Measurements from ENCODE around the gene AGAP1.

AGAP1 gene

DNA sequence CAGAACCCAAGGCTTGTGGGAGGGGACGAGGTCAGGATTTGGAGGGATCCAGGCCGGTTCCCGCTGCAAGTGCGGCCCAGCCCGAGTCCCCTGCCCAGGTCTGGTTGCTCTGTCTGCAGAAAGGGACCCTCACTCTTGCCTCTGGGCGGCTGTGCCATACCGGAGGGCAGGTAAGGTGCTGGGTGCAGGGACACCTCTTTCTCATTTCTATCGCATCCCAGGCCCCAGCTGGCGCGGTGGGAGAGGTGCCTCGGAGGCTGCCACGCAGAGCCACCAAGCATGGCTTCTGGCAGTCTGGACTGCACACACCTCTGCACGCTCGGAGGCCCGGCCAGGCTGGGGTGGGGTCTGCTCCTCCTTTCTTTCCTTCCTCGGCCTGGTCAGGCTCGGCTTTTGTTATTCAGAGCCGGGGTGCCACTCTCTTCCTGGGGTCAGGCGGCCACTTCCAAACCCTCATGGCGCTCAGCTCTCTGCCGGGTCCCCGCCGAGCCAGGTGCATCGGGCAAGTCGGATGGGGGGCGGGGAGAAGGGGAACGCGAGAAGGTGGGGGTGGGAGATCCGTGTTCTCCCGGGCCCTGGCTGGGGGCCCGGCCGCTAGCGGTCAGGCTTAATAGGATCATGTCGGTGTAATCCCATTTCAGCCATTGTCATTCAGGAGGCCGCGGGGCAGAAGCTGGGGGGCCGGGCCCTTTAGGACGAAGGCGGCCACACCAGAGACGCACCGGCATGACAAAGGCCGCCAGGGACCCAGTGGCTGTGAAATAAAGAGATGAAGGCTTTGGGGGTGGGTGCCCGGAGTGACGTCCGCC lies 665.3 kb downstream of the AGAP1 start:
- DNase-seq = no peak

DNA sequence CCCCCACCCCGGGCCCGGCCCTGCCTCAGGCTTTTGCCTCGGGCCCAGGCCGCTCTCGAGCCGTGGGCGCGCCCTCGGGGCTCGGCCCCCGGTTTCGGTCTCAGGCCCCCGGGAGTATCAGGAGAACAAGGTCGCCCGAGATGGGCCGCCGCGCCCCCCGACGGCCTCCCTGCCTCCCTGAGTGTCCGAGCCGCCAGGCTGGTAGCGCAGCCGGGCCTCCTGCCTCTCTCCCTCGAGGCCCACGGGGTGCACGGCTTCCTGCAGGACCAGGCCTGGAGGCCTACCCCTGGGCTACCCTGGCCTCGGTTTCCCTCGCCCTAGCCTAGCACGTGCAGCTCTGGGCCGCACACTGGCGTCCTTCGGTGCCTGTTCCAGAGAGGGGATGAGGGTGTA lies 665.9 kb downstream of the AGAP1 start:
- DNase-seq = no peak

DNA sequence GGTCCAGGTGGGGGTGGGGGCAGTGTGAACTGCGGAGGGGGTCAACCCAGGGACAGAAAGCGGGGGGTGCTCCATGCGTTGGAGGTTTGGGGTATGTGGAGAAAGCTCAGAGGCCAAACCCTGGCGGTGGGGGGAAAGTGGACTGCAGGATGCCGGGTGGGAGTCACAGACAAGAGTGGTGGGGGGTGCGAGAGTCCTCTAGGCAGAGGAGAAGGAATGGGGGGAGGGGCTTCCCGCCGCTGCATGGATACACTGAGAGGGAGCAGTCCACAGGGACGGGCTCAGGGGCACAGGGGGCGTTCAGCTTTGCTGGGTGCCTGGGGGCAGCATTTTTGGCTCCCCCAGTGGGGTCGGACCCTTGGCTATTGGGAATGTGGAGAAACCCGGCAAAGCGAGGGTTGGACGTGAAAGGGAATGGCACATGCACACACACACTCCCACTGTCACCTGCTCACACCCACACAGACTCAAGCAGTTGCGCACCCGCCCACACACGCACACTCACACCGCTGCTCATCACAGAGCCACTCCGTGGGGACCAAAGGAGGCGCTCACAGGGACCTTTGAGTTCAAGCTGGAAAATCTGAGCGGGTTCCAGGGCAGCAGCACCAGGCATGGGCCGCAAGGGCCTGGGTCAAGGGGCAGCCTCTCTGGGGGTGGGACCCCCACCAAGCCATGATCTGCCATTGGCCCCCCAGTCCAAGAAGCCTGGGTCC lies 666.7 kb downstream of the AGAP1 start:
- DNase-seq = no peak

DNA sequence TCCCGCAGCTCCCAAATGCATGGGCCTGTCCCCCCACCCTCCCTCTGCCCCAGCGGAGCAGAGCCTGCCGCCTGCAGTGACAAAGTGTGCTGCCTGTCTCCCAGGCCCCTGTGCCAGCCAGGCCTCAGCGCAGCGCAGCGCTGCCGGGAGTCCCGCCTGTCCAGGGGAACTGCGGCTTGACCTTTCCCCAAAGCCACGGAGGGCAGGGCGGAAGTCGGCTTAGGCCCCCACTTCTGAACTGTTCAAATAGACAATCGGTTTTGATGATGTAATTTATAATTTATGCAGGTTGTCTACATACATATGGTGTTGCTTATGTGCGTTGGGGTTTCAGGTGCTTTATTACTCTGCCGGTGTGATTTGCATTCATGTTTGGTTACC lies 667.2 kb downstream of the AGAP1 start:
- no peak for DNase-seq

DNA sequence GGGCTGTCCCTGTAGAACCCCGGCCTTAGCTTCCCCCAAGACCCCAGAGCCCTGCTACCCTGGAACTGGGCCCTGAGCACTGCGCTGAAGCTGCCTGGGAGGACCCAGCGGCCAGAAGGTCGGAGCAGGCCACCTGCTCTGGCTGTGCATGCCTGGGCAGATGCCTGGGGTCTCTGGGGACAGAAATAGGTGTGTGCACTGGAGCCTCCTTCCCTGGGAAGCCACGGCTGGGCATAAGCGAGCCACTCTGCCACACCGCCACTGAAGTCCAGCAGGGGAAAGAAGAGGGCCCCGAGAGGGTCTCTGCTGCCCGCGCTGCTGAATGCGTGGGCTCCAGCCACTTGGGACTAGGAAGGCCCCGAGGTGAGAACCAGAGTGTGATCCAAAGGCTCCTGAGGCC lies 667.7 kb downstream of the AGAP1 start:
- no peak for DNase-seq

DNA sequence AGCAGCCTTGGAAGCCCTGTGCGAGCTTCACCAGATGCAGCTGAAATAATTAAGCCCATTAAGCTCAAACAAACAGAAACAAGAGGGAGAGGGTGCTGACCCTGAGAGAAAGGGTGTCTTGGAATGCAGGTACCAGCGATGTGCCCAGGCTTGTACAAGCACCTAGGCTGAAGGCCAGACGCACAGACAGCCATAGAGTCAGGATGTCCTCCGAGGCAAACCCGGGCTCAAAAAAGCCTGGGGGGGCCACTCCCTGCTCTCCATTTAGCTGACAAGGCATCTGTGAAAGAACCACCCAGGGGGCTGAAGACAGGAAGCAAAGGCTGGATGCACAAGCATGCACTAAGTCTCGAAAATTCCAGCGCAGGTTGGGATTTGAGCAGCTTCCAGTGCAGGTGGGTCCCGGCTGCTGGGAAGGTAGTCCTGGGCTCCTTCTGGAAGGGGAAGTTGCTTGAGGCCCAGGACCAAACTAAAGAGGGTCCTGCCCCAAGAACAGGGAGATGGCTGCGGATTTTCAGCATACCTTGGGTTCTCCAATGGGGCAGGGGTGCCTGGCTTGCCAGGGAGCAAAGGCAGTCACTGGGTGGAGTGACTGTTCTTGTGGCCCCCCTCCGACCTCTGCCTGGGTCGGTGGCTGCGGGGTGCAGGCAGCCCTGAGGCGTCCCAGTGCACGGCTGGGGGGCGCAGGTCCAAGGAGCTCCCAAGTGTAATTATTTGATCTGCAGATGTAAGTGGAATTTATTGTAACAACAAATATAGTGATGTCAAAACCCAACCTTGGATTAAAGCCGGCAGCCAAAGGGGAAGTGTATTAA lies 668.4 kb downstream of the AGAP1 start:
- no peak for DNase-seq

DNA sequence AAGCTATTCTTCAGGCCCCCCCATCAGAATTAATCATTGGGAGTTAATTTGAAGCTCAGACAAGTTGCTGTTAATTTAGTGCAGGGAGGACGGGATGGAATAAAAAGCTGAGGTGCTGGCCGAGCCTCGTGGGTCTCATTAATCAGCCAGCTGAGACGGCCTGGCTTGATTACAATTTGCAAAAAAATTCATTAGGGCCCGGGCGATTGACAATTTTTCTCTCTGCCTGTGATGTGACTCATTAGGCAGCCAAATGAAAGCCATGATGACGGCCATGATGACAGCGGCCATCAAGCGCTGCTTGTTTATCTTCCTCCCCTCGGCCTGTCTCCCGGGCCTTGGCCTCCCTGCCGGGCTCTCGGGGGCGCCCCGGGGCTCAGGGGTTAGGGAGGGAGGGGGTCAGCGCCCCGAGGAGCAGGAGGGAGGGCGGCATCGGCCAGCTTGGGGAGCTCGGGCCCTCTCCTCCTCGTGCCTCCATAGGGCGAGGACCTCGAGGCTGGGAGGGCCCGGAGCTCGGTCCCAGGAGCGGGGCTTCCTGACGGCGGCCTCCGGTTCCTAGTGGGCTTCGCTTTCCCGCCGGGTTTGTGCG lies 669.1 kb downstream of the AGAP1 start:
- DNase-seq = no peak

DNA sequence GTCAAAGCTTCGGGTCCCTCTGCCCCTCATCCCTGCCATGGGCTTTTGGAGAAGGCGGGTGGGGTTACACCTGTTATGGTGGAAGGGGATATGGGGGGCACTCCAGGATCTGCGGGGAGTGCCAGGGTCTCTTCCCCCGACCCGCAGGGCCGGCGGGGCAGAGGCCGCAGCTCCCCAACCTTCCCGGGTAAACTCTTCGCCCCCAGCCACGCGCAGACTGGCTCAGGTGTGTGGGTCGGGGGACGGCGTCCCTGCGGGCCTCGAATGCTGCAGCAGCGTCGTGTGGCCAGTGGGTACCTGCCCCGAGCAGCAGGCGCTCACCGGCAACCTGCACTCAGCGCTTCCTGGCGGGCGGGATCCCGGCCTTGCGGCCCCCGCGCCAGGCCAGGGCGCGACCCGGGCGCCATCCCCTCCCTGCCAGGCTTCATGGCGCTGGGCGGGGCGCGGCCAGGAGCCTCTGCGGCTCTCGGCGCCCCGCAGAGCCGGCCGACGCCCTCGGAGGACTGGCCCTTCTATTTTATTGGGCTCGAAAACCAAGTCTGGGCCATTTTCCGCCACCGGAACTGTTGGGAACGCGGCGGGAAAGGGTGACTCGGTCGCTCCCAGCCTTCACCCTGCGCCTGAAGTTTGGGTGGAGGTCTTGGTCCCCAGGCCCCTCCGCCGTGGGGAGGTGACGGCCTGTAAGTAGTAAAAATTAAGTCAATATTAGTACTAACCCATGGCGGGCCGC lies 669.8 kb downstream of the AGAP1 start:
- no peak for DNase-seq

DNA sequence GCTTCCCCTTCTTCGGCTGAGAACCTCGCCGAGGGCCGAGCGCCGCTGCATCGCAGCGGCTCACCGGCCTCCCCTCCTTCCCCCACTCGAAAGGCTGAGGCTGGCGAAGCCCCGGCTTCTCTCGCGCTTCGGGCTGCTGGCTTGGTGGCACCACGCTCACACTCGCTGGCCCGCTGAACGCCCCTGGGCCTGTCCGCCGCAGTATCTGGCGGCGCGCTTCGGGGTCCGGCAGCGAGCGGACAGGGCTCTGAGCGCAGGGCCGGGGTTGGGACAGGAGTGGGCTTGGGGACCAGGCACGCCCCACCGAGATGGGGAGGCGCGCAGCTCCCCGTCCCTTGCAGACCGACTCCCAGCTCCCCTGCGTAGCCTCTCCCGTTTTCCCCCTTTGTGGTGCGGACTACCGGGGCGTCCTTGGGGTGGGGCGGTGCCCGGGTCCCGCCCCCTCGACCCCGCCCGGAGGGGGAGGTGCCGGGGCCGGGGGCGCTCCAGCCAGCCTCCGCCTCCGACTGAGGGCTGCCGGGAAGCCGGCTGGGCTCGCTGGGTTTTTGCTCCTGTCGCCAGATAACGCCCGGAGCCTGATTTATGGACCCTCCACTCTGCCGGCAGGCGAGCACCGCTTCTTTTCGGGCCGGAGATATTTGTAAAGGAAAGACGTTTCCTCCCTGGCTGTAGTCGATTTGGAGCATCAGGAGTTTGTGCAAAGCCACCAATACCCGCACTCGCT lies 670.5 kb downstream of the AGAP1 start:
- no peak for DNase-seq

DNA sequence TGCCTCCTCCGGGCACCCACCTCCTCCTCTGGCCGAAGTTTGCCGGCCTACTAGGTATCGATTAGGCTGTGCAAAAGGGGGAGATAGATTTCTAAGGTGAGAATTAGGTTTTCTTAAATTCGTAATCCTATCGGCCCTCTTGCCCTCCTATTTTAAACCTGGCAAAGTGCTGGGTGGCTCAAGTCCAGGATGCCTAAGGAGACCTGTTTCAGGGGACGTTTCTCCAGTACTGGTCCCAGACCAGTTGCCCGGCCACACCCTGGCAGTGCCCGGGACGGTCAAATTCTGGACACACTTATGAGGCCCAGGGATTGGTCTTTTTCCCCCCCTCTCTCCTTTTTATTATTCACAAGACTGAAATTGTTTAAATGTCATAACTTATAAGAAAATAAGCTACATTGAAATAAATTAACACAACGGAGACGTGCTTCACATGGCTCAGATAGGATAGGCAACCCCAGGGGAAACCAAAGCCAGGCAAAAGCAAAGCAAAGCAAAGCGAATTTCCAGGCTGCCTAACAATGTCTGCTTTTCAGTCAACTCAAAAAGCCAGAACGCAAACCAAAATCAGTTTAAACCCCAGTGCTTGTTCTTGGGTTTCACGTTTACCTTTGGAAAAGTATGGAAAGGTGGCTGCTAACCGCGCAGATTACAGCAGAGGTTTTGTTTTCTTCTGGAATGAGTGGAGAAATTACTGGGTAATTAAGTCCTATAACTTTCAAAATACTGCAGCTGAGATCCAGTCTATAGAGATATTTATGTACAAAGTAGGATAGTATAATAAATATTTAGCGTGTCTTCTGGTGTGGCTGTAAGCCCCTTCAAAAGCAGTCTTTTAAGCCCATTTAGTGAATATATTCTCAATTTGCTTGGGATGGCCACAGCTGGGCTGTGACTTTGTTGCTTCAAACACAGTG lies 671.3 kb downstream of the AGAP1 start:
- DNase-seq = no peak

DNA sequence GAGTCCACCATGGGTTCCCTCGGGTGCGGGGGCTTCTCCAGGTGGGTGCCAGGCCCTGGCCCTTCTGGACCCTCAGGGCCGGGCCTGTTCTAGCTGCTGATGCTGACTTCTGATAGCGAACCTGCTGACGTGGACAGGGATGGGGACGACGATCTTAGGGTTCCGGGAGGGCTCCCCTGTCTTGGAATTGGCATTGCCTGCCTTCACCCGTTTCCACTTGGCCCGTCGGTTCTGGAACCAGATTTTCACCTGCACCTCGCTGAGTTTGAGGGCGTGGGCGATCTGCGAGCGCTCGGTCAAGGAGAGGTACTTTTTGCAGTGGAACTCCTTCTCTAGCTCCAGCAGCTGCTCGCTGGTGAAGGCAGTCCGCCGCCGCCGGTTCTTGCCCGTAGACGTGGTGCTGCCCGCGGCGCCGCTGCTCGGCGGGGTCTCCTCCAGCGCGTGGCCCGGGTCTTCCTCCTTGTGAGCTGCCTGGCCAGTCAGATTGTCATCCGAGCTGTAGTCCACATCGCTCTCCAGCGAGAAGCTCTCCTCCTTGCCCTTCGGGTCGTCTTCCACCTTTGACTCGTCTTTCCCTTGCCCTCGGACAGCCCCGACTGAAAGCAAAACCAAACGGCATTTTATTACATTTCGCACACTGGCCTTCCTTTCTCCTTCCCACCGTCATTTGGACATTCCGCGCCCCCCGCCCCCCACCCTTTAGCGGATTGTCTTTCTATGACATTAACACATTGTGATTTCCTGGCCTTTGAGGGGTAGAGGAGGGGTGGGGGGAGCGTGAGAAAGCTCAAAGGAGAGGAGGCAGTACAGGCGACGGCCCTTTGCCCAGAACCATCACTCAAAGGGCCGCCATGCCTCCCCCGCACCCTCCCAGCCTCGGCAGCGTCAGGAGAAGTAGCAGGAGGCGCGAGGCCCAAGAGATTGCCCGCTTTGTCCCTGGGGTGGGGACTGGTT lies 672.3 kb downstream of the AGAP1 start:
- no peak for DNase-seq

DNA sequence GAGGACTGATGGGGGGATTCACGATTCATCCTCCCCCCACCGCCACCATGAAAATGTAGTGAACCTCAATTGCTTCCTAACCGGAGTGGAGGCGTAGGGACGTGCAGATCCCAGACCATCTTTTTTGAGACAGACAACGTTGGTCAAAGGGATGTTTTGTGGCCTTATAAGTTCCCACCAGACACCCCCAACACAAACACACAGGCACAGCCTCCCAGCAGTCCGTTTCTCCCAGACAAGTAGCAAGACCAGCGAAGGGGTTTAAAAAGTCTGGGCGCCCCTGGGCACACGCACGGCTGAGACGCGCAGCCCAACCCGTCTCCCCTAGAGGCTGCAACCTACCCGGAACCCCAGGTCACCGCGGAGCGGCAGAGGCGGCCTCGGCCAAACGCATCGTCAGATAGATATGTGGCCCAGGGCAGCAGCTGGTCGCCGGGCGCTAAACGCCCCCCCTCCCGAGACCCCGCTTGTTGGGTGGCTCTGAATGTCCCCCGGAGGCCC lies 673.0 kb downstream of the AGAP1 start:
- DNase-seq = no peak

DNA sequence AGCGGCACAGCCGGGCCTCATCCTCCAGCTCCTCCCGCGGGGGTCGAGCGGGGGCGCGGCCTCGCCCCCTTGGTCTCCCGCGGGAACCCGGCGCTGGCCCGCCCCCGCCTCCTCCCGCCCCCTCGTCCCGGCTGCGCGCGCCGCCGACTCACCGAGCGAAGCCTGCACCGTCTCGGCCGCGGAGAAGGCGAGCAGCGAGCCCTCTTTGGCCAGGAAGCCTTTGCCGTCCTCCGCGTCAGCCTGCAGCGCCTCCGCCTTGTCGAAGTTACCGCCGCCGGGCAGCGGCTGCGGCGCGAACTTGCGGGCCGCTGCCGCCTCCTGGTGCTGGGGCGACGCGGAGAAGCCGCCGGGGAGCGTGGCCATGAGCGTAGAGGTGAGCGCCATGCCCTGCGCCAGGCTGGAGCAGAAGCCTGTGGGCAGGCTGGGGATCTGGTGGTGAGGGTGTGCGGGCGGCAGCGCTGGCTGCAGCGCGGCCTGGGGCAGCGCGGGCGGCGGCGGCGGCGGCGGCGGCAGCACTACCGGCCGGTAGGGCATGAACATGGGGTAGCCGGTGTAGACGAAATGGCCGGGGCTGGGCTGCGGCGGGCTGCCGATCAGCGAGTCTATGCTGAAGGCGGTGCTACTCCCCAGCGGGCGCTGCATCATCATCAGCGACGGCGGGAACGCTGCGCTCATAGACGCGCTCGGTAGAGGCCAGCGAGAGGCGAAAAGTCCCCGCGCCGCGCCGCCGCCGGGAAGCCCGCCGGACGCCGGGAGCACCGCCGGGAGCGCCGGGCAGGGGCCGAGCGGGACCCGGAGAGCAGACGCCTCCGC lies 673.7 kb downstream of the AGAP1 start:
- DNase-seq = no peak

DNA sequence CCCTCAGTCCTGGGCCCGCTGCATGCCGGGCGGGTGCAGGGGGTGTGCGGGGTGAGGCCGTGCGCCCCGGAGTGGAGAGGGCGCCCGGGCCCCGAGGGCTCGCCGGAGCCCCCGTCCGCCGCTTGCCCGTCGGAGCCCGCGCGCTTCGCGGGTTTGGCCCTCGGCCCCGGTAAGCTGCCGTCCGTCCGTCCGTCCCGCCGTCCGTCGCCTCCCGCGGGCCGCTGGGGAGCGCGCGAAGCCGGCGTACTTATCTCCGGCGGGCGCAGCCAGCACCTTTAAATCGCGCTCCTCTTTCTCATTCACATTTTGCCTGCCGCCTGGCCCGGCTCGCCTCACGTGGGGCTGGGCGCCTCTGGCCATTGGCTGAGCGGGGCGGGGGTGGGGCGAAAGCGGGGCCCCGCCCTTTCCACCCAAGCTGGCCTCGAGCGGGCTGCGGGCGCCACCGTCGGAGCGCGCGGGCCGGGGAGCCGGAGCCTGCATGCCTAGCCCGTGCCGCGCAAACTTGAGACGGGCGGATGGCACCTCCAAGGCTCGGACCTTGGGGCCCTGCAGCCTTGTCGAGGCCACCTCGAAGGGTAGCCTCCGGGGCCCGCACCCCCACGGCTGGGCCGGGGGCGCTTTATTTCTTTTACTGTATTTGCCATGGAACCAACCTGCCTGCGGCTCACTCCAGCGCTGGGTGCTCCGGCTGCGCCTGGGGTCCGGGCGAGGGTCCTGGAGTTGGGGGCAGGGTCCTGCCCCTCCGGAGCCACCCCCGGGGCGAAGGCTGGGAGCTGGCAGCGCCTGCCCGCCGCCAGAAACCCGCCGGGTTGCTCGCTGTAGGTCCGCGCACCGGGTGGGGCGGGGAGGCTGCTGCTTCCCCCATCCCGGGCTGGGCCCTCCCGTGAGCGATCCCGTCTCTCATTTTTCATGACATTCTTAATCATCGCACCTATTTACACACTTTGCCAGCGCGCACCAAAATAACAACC lies 674.6 kb downstream of the AGAP1 start, which contains the start of gene GBX2:
Gene GBX2, minus strand, starts transcription at position 277 of the 971 bp plus-strand sequence. CDS start 415 bp downstream, outside the sequence.
- DNase-seq = no peak

DNA sequence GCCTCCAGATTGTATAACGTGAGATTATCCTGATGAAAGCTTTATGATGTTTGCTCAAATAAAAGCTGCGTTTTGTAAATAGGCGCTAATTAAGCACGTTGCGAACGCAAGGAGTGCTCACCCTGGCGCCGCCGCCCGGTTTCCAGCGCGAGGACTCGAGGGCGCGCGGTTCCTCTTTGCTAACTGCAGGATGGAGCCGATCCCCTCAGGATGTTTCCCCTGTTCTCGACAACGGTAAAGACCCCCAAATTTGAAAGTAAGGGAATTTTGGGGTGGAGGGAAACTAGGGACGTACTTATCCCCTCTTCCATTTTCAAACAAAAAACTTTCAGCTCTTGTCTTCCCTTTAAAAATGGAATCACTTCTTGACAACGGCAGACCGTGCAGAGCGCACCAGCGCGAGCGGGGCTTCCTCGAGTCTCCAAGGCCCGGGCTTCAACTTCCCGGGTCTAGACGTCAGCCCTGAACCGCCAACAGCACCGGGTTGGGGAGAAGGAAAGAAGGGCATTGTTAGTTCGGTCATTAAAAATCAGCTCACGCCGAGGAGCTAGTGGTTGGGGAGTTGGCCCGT lies 675.4 kb downstream of the AGAP1 start:
- no peak for DNase-seq

DNA sequence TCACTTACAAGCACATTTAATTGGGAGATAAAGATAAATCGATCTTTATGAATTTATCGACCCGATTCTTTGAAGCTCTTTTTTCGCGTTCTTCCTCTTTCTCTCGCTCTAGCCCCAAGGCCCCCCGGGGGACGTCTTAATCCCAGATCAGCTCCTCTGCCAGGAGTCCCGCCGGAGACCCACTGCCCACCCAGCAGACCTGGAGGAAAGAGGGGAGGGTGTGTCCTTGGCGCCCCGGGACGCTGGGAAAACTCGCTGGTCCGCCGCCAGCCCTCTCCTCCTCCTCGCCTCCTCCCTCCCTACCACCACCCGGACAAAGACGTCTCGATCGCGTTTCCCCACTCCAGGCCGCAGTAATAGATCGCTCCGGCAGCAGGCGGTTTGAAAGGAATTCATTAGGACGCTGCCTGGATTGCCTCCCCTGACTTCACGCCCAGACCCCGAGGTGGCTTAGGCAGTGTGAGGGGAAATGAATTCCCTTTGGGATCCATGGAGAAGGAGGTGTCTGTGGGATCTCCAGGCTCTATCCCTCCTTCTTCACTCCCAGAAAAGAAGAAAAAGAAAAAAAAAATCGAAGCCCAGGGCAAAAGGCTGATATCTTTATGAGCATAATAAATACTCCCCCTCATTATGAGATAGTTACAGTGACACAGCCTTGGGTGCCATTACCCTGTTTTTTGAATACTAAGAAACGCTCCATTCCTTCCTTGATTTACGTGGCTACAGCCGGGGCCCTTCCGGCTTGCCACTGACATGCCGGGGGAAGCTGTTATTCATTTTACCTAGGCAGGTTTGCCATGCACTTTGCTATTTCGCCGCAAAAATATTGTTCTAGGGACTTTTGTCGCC lies 676.1 kb downstream of the AGAP1 start:
- no peak for DNase-seq
